GM12878 (cell line): ENCODE measurements around the gene APCDD1L. TPM values are rescaled to one million over a fixed set of nuclear protein-coding genes. Genes with fewer than 3 reads are reported as not detected.
A peak's percentile ranks its signal among the peaks of the same experiment; 100 is the strongest.

ENCODE experiments used
- ATAC-seq: fragments of 200-7000 bp; cut with Tn5 transposase; 3 replicates; pipeline ENCODE4 v1.9.1; 2020; ENCODE audit warnings: mild to moderate bottlenecking, moderate library complexity
- BruUV-seq: library from RNA; stranded (reverse); fragments of 400-500 nt; replicated peaks from 2 replicates; lab custom pipeline; 2021; lab: Mats Ljungman, UMichigan
- CTCF ChIA-PET: fragments of 300-600 bp; sonication (Branson Sonifier 250); formaldehyde crosslinking; extraction: SDS; loops from one replicate; lab custom pipeline; 2021; ENCODE audit warnings: inconsistent platforms; lab: Yijun Ruan, JAX
- POLR2A ChIA-PET: fragments of 350-600 bp; formaldehyde crosslinking; extraction: SDS; loops from one replicate; lab custom pipeline; 2021; ENCODE audit warnings: inconsistent platforms; lab: Charles Lee
- RAD21 ChIA-PET: fragments of 300-600 bp; sonication (Branson Sonifier 250); formaldehyde crosslinking; loops from one replicate; lab custom pipeline; 2023; ENCODE audit warnings: antibody characterized with exemption; ENCODE audit not compliant: unreplicated experiment; lab: Charles Lee
- SMC1A ChIA-PET: fragments of 300-600 bp; sonication (Branson Sonifier 250); formaldehyde crosslinking; loops from one replicate; lab custom pipeline; 2023; ENCODE audit not compliant: unreplicated experiment, uncharacterized antibody; lab: Charles Lee
- DNase-seq: peaks from one replicate; pipeline ENCODE4 v3.0.0-alpha.2; 2011; ENCODE audit warnings: low read depth, low spot score
- FAIRE-seq: peaks from 3 replicates; lab custom pipeline; 2011; peaks lifted over from hg19 to GRCh38; lab: Jason Lieb, UNC
- H2AFZ ChIP-seq: 2 replicates; pipeline ENCODE4 v1.6.0; 2011; ENCODE audit warnings: low read depth, low read length, control low read depth; ENCODE audit not compliant: control insufficient read depth
- H3K27ac ChIP-seq: 2 replicates; pipeline ENCODE4 v1.5.1; 2011; ENCODE audit warnings: control low read depth; ENCODE audit not compliant: control insufficient read depth, insufficient read depth
- H3K27me3 ChIP-seq, 2 experiments: replicated peaks in 1 of 2; 2 replicates each; pipeline versions ENCODE4 v1.6.0 to v1.6.1; 2011; ENCODE audit warnings: low read length in 1 of 2; ENCODE audit not compliant: control insufficient read depth in 2 of 2, insufficient read depth in 2 of 2
- H3K36me3 ChIP-seq, 2 experiments: 2 replicates each; pipeline ENCODE4 v1.5.1; 2011; ENCODE audit warnings: low read length in 1 of 2; ENCODE audit not compliant: control insufficient read depth in 2 of 2, insufficient read depth in 2 of 2
- H3K4me1 ChIP-seq: 2 replicates; pipeline ENCODE4 v1.6.1; 2011; ENCODE audit warnings: mild to moderate bottlenecking, low read length, moderate library complexity, mixed read lengths; ENCODE audit not compliant: control insufficient read depth, insufficient read depth
- H3K4me2 ChIP-seq: 2 replicates; pipeline ENCODE4 v1.6.0; 2011; ENCODE audit warnings: control low read depth; ENCODE audit not compliant: control insufficient read depth, insufficient read depth
- H3K4me3 ChIP-seq: fragments of 200-600 bp; sonication (generic); 2 replicates; pipeline ENCODE4 v1.5.1; 2016
- H3K79me2 ChIP-seq: 2 replicates; pipeline ENCODE4 v1.6.0; 2011; ENCODE audit warnings: low read length; ENCODE audit not compliant: control insufficient read depth, insufficient read depth
- H3K9ac ChIP-seq: 2 replicates; pipeline ENCODE4 v1.8.0; 2011; ENCODE audit warnings: low read length, control low read depth, mixed read lengths; ENCODE audit not compliant: control insufficient read depth, insufficient read depth
- H3K9me3 ChIP-seq: replicated peaks from 3 replicates; pipeline ENCODE4 v1.5.1; 2011; ENCODE audit warnings: mild to moderate bottlenecking, low read length; ENCODE audit not compliant: control insufficient read depth, insufficient read depth
- H4K20me1 ChIP-seq: 2 replicates; pipeline ENCODE4 v1.6.0; 2011; ENCODE audit not compliant: control insufficient read depth, insufficient read depth
- ATF2 ChIP-seq: IDR thresholded peaks from 2 replicates; pipeline ENCODE4 v1.6.1; 2012; ENCODE audit warnings: low read length, inconsistent platforms
- CBX5 ChIP-seq: sonication (generic); IDR thresholded peaks from 2 replicates; pipeline ENCODE4 v1.6.1; 2016; ENCODE audit warnings: low read depth, moderate library complexity, mild to moderate bottlenecking, inconsistent platforms
- CREM ChIP-seq: IDR thresholded peaks from 2 replicates; pipeline ENCODE4 v1.6.1; 2014; ENCODE audit warnings: antibody characterized with exemption, low read depth
- CUX1 ChIP-seq: IDR thresholded peaks from 2 replicates; pipeline ENCODE4 v1.6.1; 2012; ENCODE audit warnings: improper control_type of control experiment, low read depth, low read length; ENCODE audit not compliant: insufficient replicate concordance
- EP300 ChIP-seq, 2 experiments: fragments of 150-350 bp in 1 of 2; IDR thresholded peaks; 2 replicates each; pipeline ENCODE4 v1.6.1; 2011 to 2012; ENCODE audit warnings: low read depth in 2 of 2, low read length in 2 of 2, borderline replicate concordance in 1 of 2, improper control_type of control experiment in 1 of 2, inconsistent platforms in 1 of 2; ENCODE audit not compliant: control insufficient read depth in 1 of 2
- FOXM1 ChIP-seq: IDR thresholded peaks from 2 replicates; pipeline ENCODE4 v1.6.1; 2012; ENCODE audit warnings: low read depth, mild to moderate bottlenecking, inconsistent platforms, low read length, moderate library complexity
- IRF3 ChIP-seq: fragments of 450-650 bp; IDR thresholded peaks from 2 replicates; pipeline ENCODE4 v1.6.1; 2014; ENCODE audit warnings: mild to moderate bottlenecking
- IRF4 ChIP-seq: IDR thresholded peaks from 2 replicates; pipeline ENCODE4 v1.6.1; 2011; ENCODE audit warnings: low read depth, low read length
- JUNB ChIP-seq: IDR thresholded peaks from 2 replicates; pipeline ENCODE4 v1.6.1; 2016; ENCODE audit warnings: antibody characterized with exemption, mild to moderate bottlenecking
- MEF2B ChIP-seq: fragments of 450-650 bp; IDR thresholded peaks from 2 replicates; pipeline ENCODE4 v1.6.1; 2018; ENCODE audit warnings: mild to moderate bottlenecking, moderate library complexity; ENCODE audit not compliant: partially characterized antibody, poor library complexity, severe bottlenecking
- NFIC ChIP-seq: IDR thresholded peaks from 2 replicates; pipeline ENCODE4 v1.6.1; 2012; ENCODE audit warnings: low read depth, mild to moderate bottlenecking, inconsistent platforms, low read length, moderate library complexity
- PKNOX1 ChIP-seq: fragments of 450-650 bp; IDR thresholded peaks from 2 replicates; pipeline ENCODE4 v1.6.1; 2016; ENCODE audit warnings: mild to moderate bottlenecking
- YBX1 ChIP-seq: fragments of 450-650 bp; IDR thresholded peaks from 2 replicates; pipeline ENCODE4 v1.6.1; 2016; ENCODE audit warnings: antibody characterized with exemption
- YY1 ChIP-seq: IDR thresholded peaks from 2 replicates; pipeline ENCODE4 v1.6.1; 2011; ENCODE audit warnings: low read depth, mild to moderate bottlenecking, low read length
- WGBS: methylation state at CpG from one replicate; pipeline ENCODE4 v1.1.6; 2016; ENCODE audit warnings: low lambda C conversion rate; ENCODE audit not compliant: insufficient replicate concordance, insufficient coverage; ENCODE audit errors: missing lambda C conversion rate; 5-methylcytosine and 5-hydroxymethylcytosine counted together
- in situ Hi-C: fragments of 300-500 bp; cut with MboI; formaldehyde crosslinking; loops from 9 replicates; pipeline ENCODE4 v1.14.3; 2018; ENCODE audit warnings: mixed read lengths
- intact Hi-C: fragments of 100-400 bp; cut with micrococcal nuclease; formaldehyde crosslinking; loops from one replicate; pipeline ENCODE4 v1.14.2; 2022; ENCODE audit not compliant: unreplicated experiment
- polyA plus RNA-seq, 11 experiments: library from polyadenylated mRNA; depleted of rRNA in 4 of 11; unstranded in 6 of 11; stranded (reverse) in 5 of 11; fragments of >200 nt; fragmentation: Nextera tagmentation in 4 of 11; fragmentation: Illumina TruSeq in 1 of 11; extraction: Ambion mirVana in 4 of 11; extraction: Trizol in 1 of 11; gene quantifications; 1 replicate in 1 of 11; 2 replicates in 10 of 11; pipeline versions ENCODE4 v1.2.1 to v1.2.3, GENCODE V29; 2011 to 2016; ENCODE audit warnings: inconsistent platforms in 2 of 11, missing spikeins in 2 of 11, low read depth in 1 of 11
- total RNA-seq, 4 experiments: library from RNA; depleted of rRNA in 3 of 4; stranded (reverse); fragments of >200 nt in 3 of 4; fragmentation: Illumina TruSeq in 1 of 4; extraction: Trizol in 1 of 4; gene quantifications; 2 replicates each; pipeline versions ENCODE4 v1.2.1 to v1.2.3, GENCODE V29; 2013 to 2021

Gene APCDD1L
- total and polyA plus RNA-seq, 10 of the 15 experiments (the other 5 are each of a cell fraction or from before 2014, with no cell fraction given): 0.14 to 0.50 TPM; not detected in 8

- no peaks in the 10 kb centered on the region for H3K79me2 ChIP-seq
- RAD21 ChIA-PET: interaction anchor here (0.6 kb wide), 1 partner anchor 61 kb away, joined by 3 read pairs; the partner anchor contains the start of gene VAPB
- no peak for FAIRE-seq
- intact Hi-C loops: no loop called here
- in situ Hi-C loops: loop anchor here (10.0 to 25.0 kb wide), 4 partner anchors 187 to 975 kb away; partner anchors contain the start of gene CTSZ
- POLR2A ChIA-PET: interaction anchor here (1.2 to 1.4 kb wide), 2 partner anchors 9 to 12 kb away, joined by 3 to 6 read pairs; no protein-coding TSS in a partner anchor
- H3K36me3 ChIP-seq: peaks cover 0 to 3% of the 10 kb centered on the region in 2 experiments
- peak; percentile 86 for ATAC-seq
- CTCF ChIA-PET: interaction anchor here (0.9 to 6.2 kb wide), 5 partner anchors 8 to 215 kb away, joined by 3 to 60 read pairs (median 9); no protein-coding TSS in a partner anchor
- H3K4me1 ChIP-seq: peaks cover 21% of the 10 kb centered on the region
- H3K27me3 ChIP-seq: no peaks in the 10 kb centered on the region
- H2AFZ ChIP-seq: no peak overlapping the region
- H3K27ac ChIP-seq: peak overlapping the region; percentile 45
- H4K20me1 ChIP-seq: 0 out of 2 replicates have a peak, but pooled peaks cover 2% of the 10 kb centered on the region
- H3K9ac ChIP-seq: no peak overlapping the region
- SMC1A ChIA-PET: interaction anchor here (1.1 to 4.2 kb wide), 3 partner anchors 8 to 214 kb away, joined by 3 to 33 read pairs (median 27); no protein-coding TSS in a partner anchor
- peak overlapping the region; percentile 24 for H3K4me2 ChIP-seq
- WGBS: 4% methylated on average over 10 of the region's 10 CpGs
- H3K4me3 ChIP-seq: peak overlapping the region; percentile 11; the same call in 1 of the 2 replicates
- H3K9me3 ChIP-seq: peaks cover 2% of the 10 kb centered on the region; the same call in 2 of the 3 replicates
- BruUV-seq: no TSS peak
- DNase-seq: peak; percentile 67
- no peak for TF ChIP-seq CBX5
- TF ChIP-seq ATF2: 0 out of 2 replicates have a peak, but pooled peaks have one; percentile 15
- TF ChIP-seq NFIC: peak; percentile 70; the same call in 1 of the 2 replicates
- no peak for TF ChIP-seq IRF4
- TF ChIP-seq PKNOX1: peak; percentile 83
- peak; percentile 19 for TF ChIP-seq MEF2B
- TF ChIP-seq YBX1: no peak
- peak; percentile 67; the same call in 1 of the 2 replicates for TF ChIP-seq FOXM1
- TF ChIP-seq EP300 (IDR thresholded peaks at IDR 0.05; ENCODE audit: borderline replicate concordance in 1 of 2, control insufficient read depth in 1 of 2, low read depth in 2 of 2, low read length in 2 of 2): 0 out of 4 replicates have a peak, but pooled peaks of 1 of the 2 experiments have one; percentile 31
- peak; percentile 42; the same call in 1 of the 2 replicates for TF ChIP-seq JUNB
- peak; percentile 62 for TF ChIP-seq CUX1
- no peak for TF ChIP-seq IRF3
- TF ChIP-seq CREM: 0 out of 2 replicates have a peak, but pooled peaks have one; percentile 9
- TF ChIP-seq YY1: no peak
Observed at GRCh38 chr20:58450254-58450653, 64.9 kb downstream of the APCDD1L start.
